ENCODE data around the gene PPIP5K2.
"Not testable (repeated sequence)": the region's sequence is repeated elsewhere in the genome, so short reads cannot be mapped to it uniquely, and the experiment has no call there.

PPIP5K2 gene

GRCh38 chr5:103119765-103120606 is at the start of gene PPIP5K2, which contains the start of gene GIN1:
PPIP5K2 (plus strand) TSS chr5:103120301; CDS start chr5:103129590, 9,289 bp downstream.
GIN1 (minus strand) TSS chr5:103120138; CDS start chr5:103108707, 11,431 bp downstream.
- peak; percentile 92 to 94 for DNase-seq (ENCODE audit: low read depth in 2 of 2, low spot score in 1 of 2)

DNA sequence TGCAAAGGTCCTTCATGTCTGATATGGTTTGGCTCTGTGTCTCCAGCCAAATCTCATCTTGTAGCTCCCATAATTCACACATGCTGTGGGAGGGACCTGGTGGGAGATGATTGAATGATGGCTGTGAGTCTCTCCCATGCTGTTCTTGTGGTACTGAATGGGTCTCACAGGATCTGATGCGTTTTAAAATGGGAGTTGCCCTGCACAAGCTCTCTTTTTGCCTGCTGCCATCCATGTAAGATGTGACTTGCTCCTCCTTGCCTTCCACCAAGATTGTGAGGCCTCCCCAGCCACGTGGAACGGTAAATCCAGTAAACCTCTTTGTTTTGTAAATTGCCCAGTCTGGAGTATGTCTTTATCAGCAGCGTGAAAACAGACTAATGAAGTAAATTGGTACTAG is 46.6 kb upstream of the PPIP5K2 start:
- not testable (repeated sequence) for DNase-seq (ENCODE audit: low read depth in 2 of 2, low spot score in 1 of 2)

- DNase-seq (ENCODE audit: low read depth in 2 of 2, low spot score in 1 of 2): no peak
Observed at GRCh38 chr5:103075442-103075841, 44.7 kb upstream of the PPIP5K2 start.

- no peak for DNase-seq (ENCODE audit: low read depth in 2 of 2, low spot score in 1 of 2)
Observed at GRCh38 chr5:103079796-103080195, 40.3 kb upstream of the PPIP5K2 start.

- DNase-seq (ENCODE audit: low read depth in 2 of 2, low spot score in 1 of 2): no peak
Observed at GRCh38 chr5:103086547-103086946, 33.6 kb upstream of the PPIP5K2 start.

DNA sequence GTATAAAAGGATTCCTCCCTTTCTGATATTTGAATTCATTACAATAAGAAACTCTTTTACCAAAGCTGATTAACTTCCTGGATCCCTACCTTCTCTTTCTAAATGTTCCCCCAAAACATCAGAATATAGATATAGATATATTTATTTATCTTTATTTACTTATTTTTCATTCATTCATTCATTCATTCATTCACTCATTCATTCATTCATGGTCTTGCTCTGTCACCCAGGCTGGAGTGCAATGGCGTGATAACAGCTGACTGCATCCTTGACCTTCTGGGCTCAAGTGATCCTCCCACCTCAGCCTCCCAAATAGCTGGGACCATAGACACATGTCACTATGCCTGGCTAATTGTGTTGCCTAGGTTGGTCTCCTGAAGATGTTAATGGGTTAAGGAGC is 30.8 kb upstream of the PPIP5K2 start:
- no peak for DNase-seq (ENCODE audit: low read depth in 2 of 2, low spot score in 1 of 2)

DNA sequence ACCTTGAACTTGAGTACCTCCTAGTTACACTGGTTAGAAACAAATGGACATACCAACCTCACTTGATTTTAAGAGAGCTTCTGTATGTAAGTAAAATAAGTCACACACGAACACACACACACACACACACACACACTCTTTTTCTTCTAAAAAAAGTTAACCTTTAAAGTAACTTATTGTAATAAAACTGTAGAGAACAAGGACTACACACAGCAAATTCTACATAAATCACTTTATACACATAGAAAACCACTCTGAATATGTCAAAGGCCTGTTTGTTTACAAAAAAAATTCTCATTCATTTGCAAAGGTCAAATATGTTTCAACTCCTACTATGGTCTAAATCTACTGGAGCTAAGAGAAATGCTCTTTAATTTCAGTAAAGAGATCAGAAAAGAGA is 29.3 kb upstream of the PPIP5K2 start:
- DNase-seq (ENCODE audit: low read depth in 2 of 2, low spot score in 1 of 2): no peak

GRCh38 chr5:103092676-103093075 is 27.4 kb upstream of the PPIP5K2 start:
- DNase-seq (ENCODE audit: low read depth in 2 of 2, low spot score in 1 of 2): no peak

- DNase-seq (ENCODE audit: low read depth in 2 of 2, low spot score in 1 of 2): no peak
Observed at GRCh38 chr5:103093727-103094126, 26.4 kb upstream of the PPIP5K2 start.

DNA sequence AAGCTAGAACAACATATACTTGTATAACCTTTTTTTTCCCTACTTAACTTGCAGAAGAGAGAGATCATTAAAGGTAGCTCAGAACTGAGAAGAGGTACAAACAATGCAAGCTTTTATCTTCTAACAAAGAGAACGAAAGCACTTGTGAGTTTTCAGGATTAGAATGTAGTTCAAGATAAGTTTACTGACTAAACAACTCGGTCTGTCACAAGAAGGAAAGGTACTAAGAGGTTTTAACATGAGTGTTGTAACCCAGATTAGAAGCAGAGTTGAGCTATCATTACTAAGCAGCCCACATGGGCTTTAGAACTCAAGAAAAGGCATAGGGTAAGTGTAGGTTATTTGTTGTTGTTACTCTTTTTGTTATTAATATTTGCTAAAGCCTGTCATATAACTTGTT is 25.4 kb upstream of the PPIP5K2 start:
- no peak for DNase-seq (ENCODE audit: low read depth in 2 of 2, low spot score in 1 of 2)

- no peak for DNase-seq (ENCODE audit: low read depth in 2 of 2, low spot score in 1 of 2)
Observed at GRCh38 chr5:103098993-103099392, 21.1 kb upstream of the PPIP5K2 start.

GRCh38 chr5:103101079-103101750 is 18.9 kb upstream of the PPIP5K2 start:
- no peak for DNase-seq (ENCODE audit: low read depth in 2 of 2, low spot score in 1 of 2)

DNA sequence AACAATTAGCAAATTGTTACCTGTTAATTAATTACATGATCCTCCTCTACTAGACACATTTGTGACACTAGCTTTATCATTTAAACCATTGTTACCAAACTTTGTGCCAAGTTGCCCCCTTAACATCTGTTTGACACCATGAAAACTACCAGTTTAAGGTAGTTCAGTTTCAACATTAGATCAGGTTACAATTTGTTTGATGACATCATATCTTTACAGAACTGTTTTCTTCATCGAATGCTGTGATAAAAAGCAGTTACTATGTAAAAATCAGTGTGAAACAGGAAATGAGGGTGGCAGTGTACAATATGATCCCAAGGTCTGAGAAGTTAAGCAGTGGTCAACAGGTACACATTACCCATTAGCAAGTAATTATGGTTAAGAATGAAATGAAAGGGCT is 17.9 kb upstream of the PPIP5K2 start:
- DNase-seq (ENCODE audit: low read depth in 2 of 2, low spot score in 1 of 2): no peak

GRCh38 chr5:103108086-103108485 is 12.0 kb upstream of the PPIP5K2 start:
- no peak for DNase-seq (ENCODE audit: low read depth in 2 of 2, low spot score in 1 of 2)

GRCh38 chr5:103109277-103109676 is 10.8 kb upstream of the PPIP5K2 start:
- no peak for DNase-seq (ENCODE audit: low read depth in 2 of 2, low spot score in 1 of 2)

GRCh38 chr5:103110403-103110802 is 9.7 kb upstream of the PPIP5K2 start:
- DNase-seq (ENCODE audit: low read depth in 2 of 2, low spot score in 1 of 2): no peak

GRCh38 chr5:103111468-103111867 is 8.6 kb upstream of the PPIP5K2 start:
- DNase-seq (ENCODE audit: low read depth in 2 of 2, low spot score in 1 of 2): no peak

DNA sequence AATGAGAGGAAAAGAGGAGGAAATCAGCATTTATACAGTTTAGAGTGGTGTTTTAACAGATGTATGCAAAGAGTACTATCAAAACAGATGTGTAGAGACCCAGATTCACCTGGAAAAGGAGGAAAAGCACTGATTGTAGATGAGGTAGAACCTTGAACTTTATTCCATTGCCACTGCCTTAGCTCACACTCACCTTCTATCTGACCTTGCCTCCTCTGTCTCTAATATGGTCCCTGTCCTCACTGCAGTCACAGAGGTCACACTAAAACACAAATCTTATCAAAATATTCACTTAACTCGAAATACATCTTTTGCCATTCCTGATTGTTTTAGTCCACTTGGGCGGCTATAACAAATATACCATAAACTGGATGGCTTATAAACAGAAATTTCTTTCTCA is 7.2 kb upstream of the PPIP5K2 start:
- DNase-seq (ENCODE audit: low read depth in 2 of 2, low spot score in 1 of 2): no peak

DNA sequence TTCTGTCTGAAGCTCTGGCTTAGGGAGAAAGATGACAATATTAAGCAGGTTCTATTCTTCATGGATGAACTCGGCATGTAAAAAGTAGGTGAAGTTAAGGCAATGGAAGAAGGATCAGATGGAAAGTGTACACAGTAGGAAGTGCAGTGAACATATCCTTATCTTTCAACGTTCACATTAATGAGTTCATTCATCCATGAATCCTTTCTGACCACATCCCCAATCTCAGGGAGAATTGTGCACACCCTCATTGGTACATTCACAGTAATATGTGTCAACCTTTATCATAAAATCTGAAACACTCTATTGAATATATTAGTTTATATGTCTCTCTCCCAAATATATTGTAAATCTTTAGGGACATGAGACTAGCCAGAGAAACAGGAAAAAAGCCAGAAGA is 5.7 kb upstream of the PPIP5K2 start:
- no peak for DNase-seq (ENCODE audit: low read depth in 2 of 2, low spot score in 1 of 2)

DNA sequence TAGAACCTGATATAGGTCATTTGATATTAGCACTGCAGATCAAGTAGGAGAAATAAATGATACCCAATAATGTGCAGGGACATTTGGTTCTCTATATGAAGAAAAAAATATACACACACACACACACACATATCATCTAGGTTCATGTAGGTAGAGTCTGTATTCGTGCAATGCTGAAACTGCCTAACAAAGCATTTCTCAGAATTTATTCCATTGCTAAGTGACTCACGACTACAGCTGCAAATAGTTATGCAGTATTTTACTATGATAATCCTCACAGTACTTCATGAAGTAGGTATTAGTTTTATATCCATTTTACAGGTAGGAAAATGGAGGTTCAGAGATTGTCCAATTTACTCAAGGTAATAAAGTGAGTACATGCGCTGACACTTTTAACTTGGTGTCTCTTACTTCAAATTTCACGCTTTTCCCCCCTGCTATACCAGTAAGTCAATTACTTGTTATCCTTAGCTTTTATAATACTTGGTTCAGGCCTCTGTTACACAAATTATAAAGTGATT is 2.6 kb upstream of the PPIP5K2 start:
- no peak for DNase-seq (ENCODE audit: low read depth in 2 of 2, low spot score in 1 of 2)

DNA sequence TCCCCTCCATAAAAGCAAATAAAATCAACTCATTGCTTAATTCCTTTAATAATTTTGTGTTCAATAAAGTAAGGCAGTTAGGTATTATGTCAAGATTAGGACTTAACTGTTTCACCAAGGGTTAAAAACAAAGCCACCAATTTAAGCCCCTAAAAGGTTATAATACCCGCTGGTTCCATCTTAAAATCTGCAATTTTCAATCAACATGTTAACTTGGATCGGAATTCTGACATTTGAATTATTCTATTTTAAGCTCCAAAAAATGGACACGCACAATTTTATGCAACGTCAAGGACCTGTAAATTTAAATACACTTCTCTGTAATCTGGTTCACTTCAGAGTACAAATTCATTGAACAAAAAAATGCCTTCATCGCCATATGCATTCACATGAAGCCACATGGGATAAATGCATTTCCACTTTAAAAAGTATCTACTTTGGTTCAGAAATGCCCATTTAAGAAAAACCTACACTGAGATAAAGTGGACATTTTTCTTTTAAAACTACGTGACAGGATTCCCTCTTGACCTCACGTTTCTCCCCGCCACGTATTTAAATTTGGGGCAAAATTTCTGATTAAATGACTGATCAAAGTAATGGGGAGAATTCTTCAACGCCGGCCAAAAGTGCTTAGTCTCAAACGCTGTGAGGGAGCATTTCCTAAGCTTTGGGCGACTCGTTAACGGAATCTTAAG is 884 bp upstream of the PPIP5K2 start:
- no peak for DNase-seq (ENCODE audit: low read depth in 2 of 2, low spot score in 1 of 2)
